ENCODE data around the gene ATP6V1B1. TPM values are rescaled to one million over a fixed set of nuclear protein-coding genes. Genes with fewer than 3 reads are reported as not detected.

ATP6V1B1 gene
- total and polyA plus RNA-seq, 9 of the 15 experiments (the other 6 are each of a cell fraction or from before 2014, with no cell fraction given) = not detected

DNA sequence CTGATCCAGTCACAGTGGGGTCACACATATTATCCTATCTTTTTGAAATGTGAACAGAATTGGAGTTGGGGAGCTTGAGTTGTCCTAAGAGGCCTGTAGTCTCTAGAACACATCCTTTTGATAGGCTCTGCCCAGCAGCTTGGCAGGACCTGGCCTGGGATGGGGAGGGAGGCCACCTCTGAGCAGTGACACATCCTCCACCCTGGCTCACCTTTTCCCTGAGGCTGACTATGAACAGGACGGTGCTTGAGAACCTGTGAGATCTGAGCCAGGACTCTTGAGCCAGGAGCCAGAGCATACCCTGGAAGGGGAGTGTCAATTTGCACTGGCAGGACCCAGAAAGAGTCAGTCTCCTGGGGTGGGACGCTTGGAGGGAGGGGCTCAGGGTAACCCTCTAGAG, 17.7 kb upstream of the ATP6V1B1 start:
- in situ Hi-C loops (cut with MboI) = no loop called here
- TF ChIP-seq, protein P1, sequence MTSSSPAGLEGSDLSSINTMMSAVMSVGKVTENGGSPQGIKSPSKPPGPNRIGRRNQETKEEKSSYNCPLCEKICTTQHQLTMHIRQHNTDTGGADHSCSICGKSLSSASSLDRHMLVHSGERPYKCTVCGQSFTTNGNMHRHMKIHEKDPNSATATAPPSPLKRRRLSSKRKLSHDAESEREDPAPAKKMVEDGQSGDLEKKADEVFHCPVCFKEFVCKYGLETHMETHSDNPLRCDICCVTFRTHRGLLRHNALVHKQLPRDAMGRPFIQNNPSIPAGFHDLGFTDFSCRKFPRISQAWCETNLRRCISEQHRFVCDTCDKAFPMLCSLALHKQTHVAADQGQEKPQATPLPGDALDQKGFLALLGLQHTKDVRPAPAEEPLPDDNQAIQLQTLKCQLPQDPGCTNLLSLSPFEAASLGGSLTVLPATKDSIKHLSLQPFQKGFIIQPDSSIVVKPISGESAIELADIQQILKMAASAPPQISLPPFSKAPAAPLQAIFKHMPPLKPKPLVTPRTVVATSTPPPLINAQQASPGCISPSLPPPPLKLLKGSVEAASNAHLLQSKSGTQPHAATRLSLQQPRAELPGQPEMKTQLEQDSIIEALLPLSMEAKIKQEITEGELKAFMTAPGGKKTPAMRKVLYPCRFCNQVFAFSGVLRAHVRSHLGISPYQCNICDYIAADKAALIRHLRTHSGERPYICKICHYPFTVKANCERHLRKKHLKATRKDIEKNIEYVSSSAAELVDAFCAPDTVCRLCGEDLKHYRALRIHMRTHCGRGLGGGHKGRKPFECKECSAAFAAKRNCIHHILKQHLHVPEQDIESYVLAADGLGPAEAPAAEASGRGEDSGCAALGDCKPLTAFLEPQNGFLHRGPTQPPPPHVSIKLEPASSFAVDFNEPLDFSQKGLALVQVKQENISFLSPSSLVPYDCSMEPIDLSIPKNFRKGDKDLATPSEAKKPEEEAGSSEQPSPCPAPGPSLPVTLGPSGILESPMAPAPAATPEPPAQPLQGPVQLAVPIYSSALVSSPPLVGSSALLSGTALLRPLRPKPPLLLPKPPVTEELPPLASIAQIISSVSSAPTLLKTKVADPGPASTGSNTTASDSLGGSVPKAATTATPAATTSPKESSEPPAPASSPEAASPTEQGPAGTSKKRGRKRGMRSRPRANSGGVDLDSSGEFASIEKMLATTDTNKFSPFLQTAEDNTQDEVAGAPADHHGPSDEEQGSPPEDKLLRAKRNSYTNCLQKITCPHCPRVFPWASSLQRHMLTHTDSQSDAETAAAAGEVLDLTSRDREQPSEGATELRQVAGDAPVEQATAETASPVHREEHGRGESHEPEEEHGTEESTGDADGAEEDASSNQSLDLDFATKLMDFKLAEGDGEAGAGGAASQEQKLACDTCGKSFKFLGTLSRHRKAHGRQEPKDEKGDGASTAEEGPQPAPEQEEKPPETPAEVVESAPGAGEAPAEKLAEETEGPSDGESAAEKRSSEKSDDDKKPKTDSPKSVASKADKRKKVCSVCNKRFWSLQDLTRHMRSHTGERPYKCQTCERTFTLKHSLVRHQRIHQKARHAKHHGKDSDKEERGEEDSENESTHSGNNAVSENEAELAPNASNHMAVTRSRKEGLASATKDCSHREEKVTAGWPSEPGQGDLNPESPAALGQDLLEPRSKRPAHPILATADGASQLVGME (CRISPR knock-in tag; IDR thresholded peaks at IDR 0.05) = no peak
- no peak for TF ChIP-seq SOX6 (IDR thresholded peaks at IDR 0.05)
- TF ChIP-seq TBP (optimal IDR thresholded peaks at IDR 0.05; ENCODE audit: low read depth, low read length) = no peak
- TF ChIP-seq RBM17 (IDR thresholded peaks at IDR 0.05; ENCODE audit: borderline replicate concordance, low read depth, low read length) = no peak
- no peak for TF ChIP-seq ZNF609 (CRISPR knock-in tag; IDR thresholded peaks at IDR 0.05; ENCODE audit: borderline replicate concordance)
- no peak for TF ChIP-seq CBX1 (IDR thresholded peaks at IDR 0.05; ENCODE audit: low read depth)
- TF ChIP-seq ZNF512 (tag; IDR thresholded peaks at IDR 0.05) = no peak
- no peak for TF ChIP-seq ZNF212 (CRISPR knock-in tag; IDR thresholded peaks at IDR 0.05)
- no peak for TF ChIP-seq PHF21A (IDR thresholded peaks at IDR 0.05; ENCODE audit: borderline replicate concordance, low read depth)
- TF ChIP-seq SLC30A9 (CRISPR knock-in tag; IDR thresholded peaks at IDR 0.05) = no peak

More for the DNA sequence above, 17.7 kb upstream of the ATP6V1B1 start:
- POLR2A ChIA-PET = interaction anchor here (0.5 kb wide), 1 partner anchor 16 kb away, joined by 3 read pairs; no protein-coding TSS in a partner anchor
- Histone ChIP-seq H3K9ac (ENCODE audit: insufficient read depth in 1 of 2, low read depth in 2 of 2, low read length in 2 of 2) (no peak overlapping the region), H3K4me1 (replicated peaks in 1 of 2; ENCODE audit: control insufficient read depth in 2 of 2, insufficient read depth in 2 of 2, low read length in 2 of 2) (peaks cover 0 to 3% of the 10 kb centered on the region in 2 experiments; a peak in 1 of 5 replicates), H3K4me3 (no peak overlapping the region), H3K79me2 (ENCODE audit: control insufficient read depth, insufficient read depth, low read length) (no peaks in the 10 kb centered on the region), H3K27me3 (ENCODE audit: control insufficient read depth in 2 of 2, insufficient read depth in 2 of 2, low read length in 2 of 2) (peaks cover 0 to 29% of the 10 kb centered on the region in 2 experiments; a peak in 2 of 5 replicates), H3K27ac (ENCODE audit: extremely low read depth, low read depth, low read length) (no peak overlapping the region), H3K9me1 (ENCODE audit: control insufficient read depth, insufficient read depth, low read length) (no peaks in the 10 kb centered on the region), H3K4me2 (ENCODE audit: insufficient read depth, low read length) (no peak overlapping the region), H3K9me3 (replicated peaks; ENCODE audit: control insufficient read depth, insufficient read depth, low read depth, low read length) (no peaks in the 10 kb centered on the region; the same call in 1 of the 2 replicates), H3K36me3 (ENCODE audit: control insufficient read depth, insufficient read depth, low read length) (no peaks in the 10 kb centered on the region), H2AFZ (ENCODE audit: low read depth, low read length) (no peak overlapping the region), H4K20me1 (replicated peaks; ENCODE audit: control insufficient read depth, insufficient read depth, low read length) (no peaks in the 10 kb centered on the region)
- DNase-seq (ENCODE audit: extremely low read depth in 1 of 4, low spot score in 3 of 4) (no peak), ATAC-seq (no peak), FAIRE-seq (no peak)
- CTCF ChIA-PET (ENCODE audit: low intra/inter-chr PET ratio) = no interaction called here
- WGBS (ENCODE audit: insufficient coverage, low coverage, missing lambda C conversion rate) = 0% methylated on average over 2 of the region's 2 CpGs
- no TSS peak for BruUV-seq (replicated peaks)
- intact Hi-C loops (cut with micrococcal nuclease) = no loop called here
